HG02571 (cell line): Measurements from ENCODE around the gene DISC1.
"Not testable (repeated sequence)": the region's sequence is repeated elsewhere in the genome, so short reads cannot be mapped to it uniquely, and the experiment has no call there.

Source experiments
- ATAC-seq: cut with Tn5 transposase; IDR thresholded peaks from one replicate; pipeline ENCODE4 v1.9.1; 2021; ENCODE audit warnings: mild to moderate bottlenecking, moderate library complexity; ENCODE audit not compliant: unreplicated experiment

The DISC1 gene

GRCh38 chr1:231666937-231667608 is 40.5 kb downstream of the DISC1 start:
- no peak for ATAC-seq

- ATAC-seq = no peak
These were observed 41.4 kb downstream of the DISC1 start for GRCh38 chr1:231667896-231668506.

GRCh38 chr1:231668826-231669225 is 42.2 kb downstream of the DISC1 start:
- ATAC-seq = no peak

GRCh38 chr1:231669864-231670621 is 43.5 kb downstream of the DISC1 start:
- not testable (repeated sequence) for ATAC-seq

GRCh38 chr1:231670755-231671154 is 44.2 kb downstream of the DISC1 start:
- no peak for ATAC-seq

- no peak for ATAC-seq
These were observed 48.0 kb downstream of the DISC1 start for GRCh38 chr1:231674575-231674974.

DNA sequence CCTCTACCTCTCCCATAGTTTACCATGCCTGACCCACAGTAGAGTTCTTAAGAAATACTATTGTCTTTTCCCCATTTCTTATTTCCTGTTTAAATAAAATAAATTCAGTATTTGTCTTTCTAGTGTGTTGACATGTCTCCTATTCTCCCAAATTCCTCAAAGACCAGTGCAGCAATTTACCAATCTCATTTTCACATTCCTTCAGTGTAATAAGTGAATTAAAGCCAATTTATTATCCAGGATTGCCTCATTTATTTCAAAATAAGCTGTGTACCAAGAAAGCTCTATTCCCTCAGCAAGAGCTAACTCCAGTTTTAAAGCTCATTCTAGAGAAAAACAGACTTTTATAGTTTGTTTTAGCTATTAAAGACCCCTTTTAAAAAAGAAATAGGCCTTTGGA is 49.9 kb downstream of the DISC1 start:
- no peak for ATAC-seq

GRCh38 chr1:231677442-231677841 is 50.9 kb downstream of the DISC1 start:
- no peak for ATAC-seq

- ATAC-seq = no peak
These were observed 51.4 kb downstream of the DISC1 start for GRCh38 chr1:231678011-231678432.

- no peak for ATAC-seq
These were observed 52.5 kb downstream of the DISC1 start for GRCh38 chr1:231679109-231679508.

DNA sequence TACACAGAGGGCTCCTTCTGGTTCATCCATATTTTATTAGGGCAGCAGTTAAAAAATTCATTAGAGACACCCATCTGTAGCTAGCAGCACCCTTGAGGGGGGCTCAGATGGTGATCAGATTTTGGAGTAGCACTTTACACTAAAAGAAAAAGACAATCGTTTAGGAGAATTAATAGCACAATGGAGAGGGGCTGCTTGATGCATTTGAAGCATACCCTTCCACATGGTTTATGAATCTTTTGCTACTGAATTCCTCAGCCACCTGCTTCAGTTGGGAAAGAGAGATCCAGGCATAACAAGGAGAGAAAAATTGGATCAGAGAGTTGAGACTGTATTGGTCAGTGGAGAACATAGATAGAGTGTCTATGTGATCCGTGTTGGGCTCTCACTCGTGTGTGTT is 54.4 kb downstream of the DISC1 start:
- ATAC-seq = no peak

DNA sequence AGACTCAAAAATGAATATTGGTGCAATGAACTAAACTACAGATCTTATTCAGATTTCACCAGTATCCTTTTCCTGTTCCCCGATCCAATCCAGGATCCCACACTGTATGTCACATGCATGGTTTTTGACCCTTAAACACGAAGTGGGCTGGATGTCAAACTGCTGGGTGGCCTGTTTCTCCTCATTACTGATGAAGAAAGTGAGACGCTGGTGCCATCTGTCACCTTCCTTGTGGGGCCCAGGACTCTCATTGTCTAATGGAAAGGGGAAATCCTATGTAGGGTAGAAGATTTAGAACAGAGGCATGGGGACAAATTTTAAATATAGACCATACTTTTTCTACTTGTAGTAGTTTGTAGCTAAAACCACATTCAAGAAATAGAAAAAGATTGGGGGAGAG is 56.2 kb downstream of the DISC1 start:
- no peak for ATAC-seq

DNA sequence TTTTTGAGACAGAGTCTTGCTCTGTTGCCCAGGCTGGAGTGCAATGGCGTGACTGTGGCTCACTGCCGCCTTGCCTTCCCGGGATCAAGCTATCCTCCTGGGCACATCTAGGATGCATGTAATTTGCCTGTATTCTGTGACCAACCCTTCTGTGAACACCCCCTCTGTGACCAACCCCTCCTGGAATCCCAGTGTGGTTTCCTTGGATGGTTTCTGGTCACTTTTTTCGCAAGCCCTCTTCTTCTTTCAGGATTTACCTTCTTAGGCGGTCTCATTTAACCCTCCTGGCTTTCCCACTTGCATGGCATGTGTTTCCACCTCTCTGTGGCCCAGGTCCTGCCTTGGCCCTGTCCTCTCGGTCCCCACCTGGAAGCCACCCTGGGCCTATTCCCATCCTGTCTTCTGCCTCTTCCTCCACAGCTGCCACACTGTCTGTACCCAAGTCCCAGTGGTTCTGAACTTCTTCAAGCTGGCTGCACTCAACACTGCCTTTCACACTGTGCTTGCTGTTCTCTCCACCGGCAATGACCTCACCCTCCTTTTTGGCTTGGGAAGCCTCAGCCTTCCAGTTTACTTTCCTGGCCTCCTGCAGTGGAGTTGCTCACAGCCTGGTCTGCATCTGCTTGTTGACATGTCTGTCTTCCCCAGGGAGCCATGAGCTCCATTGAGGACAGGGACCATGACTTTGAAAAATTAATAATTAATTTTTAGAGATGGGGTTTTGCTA is 57.0 kb downstream of the DISC1 start:
- ATAC-seq = no peak

GRCh38 chr1:231684356-231685244 is 58.0 kb downstream of the DISC1 start:
- no peak for ATAC-seq

DNA sequence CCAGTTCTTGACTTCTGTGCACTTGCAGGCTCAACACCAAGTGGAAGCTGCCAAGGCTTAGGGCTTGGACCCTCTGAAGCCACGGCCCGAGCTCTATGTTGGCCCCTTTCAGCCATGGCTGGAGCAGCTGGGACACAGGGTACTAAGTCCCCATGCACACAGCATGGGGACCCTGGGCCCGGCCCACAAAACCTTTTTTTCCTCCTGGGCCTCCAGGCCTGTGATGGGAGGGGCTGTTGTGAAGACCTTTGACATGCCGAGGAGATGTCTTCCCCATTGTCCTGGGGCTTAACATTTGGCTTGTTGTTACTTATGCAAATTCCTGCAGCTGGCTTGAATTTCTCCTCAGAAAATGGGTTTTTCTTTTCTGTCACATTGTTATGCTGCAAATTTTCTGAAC is 59.8 kb downstream of the DISC1 start:
- ATAC-seq = no peak

- no peak for ATAC-seq
These were observed 62.4 kb downstream of the DISC1 start for GRCh38 chr1:231688989-231689388.

DNA sequence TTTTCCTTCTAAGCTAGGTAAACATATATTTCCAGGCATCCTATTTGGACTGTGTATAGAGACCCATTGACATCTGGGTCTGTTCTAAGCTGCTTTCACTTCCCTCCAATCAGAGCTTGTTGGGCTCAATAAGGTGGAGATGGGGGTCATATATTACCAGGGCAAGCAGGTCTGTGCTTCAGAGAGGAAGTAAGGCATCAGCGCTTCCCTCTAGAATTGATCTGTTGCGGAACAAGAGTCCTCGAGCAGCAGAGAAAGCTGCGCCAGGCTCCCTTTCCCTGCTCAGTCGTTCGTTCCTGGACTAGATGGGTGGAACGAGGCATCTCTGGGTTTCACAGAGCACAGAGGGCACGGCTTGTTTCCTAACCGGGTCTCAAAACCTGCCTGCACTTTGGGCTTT is 63.5 kb downstream of the DISC1 start:
- ATAC-seq = no peak

DNA sequence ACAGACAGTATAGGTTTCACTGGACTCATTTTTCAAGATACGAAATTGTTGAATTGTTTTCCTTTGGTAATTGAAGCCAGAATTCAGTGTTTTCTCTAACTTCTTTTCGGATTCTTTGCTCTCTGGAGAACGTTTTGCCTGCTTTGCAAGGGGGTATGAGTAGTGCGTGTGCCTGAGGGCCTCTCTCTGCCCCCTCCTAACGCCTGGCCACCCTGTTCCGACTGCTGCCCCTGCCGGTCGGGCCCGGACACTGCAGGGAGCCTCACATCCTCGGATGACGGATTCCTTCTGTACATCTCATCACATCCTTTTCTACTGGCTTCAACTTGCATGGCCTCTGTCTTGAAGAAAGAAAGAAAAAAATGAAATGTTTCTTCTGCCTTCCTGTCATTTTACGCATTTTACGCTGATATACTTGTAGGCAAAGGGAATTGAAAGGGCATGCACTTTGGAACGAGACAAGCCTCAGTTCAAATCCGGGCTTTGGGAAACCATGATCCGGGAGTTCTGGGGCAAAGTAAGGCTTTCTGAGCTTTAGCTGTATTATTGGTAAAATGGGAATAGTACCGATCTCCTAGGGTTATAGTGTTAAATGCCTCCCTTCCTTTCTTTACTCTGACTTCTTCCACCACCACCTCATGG is 65.1 kb downstream of the DISC1 start:
- ATAC-seq = no peak

DNA sequence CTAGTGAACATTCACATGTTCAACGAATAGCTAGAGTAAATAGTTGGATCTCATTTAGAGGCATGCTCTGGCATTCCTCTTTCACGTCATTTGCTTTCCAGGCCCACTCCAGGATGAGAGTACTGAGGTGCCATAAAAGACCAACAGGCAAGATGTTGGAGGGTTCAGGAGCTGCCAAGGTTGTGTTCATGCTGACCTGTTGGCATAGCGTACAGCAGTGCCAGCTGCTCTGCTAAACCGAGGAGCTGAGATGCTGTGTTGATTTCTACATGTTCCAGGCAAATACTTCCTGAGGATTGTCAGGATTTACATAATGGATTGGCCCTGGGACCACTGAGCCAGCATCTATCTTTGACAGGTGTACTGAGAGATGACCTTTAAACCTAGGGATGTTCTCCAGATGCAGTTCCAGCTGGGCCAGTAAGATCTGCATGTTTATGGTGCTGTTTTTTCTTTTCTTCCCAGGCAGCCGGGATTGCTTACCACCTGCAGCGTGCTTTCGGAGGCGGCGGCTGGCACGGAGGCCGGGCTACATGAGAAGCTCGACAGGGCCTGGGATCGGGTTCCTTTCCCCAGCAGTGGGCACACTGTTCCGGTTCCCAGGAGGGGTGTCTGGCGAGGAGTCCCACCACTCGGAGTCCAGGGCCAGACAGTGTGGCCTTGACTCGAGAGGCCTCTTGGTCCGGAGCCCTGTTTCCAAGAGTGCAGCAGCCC is 66.9 kb downstream of the DISC1 start:
- no peak for ATAC-seq
